GM19193 (cell line): ENCODE data around the gene IGF1R.

Source experiments
- POLR2A ChIP-seq: IDR thresholded peaks from 4 replicates; pipeline ENCODE4 v1.6.1; 2011; ENCODE audit not compliant: insufficient read depth, insufficient read length; ENCODE audit errors: extremely low read depth

IGF1R gene

GRCh38 chr15:98628216-98628615, 20.1 kb upstream of the IGF1R start:
- no peak for TF ChIP-seq POLR2A

DNA sequence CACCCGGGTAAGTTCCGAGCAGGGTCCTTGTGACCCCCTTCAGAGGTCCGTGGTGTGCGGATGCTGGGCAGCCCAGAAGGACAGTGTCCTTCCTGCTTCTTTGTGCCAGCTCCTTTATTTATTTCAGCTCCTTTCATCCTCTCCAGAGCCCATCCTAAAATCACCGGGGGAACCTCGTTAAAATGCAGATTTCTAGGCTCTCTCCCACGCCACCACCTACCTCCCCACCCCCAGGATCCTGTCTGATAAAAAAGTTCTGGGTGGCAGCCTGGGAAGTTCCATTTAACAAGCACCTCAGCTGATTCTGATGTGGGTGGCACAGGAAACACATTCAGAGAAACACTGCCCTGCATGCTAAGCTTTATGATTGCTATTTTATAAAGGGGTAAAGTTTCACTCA, 12.5 kb upstream of the IGF1R start:
- no peak for TF ChIP-seq POLR2A

DNA sequence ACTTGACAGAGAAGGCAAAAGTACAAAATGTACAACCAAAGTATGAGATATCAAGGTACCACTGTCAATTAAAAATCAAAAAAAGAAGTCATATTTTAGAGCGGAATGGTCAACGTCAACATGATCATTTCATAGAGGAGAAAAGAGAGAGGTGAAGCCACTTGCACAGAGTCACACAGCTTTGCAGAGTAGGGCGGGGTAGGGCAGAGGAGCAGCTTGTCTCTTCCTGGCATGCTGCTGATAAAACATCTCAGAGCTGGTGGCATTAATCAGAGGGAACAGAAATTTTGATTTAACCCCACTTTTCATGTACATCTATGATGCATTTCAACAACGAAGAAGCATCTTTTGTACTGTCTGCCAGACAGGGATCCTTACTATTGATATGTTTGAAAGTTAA, 5.2 kb upstream of the IGF1R start:
- TF ChIP-seq POLR2A = no peak

DNA sequence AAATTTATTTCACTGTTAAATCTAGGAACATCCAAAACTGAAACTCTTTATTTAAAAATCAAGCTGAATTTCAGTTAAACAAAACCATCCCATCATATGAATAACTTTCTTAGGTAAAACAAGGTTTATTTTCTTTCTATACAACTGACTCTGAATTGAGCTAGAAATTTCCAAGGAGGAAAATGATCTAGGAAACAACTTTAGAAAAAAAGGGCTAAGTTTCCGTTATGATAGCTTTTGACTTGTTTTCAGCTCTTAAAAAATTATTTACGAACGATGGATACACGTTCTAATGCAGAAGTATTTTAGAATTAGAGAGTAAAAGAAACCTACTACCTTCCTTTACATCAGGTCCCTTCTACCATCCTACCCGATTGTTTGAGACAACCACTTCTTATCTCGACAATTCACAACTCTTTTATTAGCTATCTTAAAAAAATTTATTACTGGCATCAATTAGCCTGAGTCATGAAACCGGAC, 1.8 kb upstream of the IGF1R start:
- TF ChIP-seq POLR2A = no peak

DNA sequence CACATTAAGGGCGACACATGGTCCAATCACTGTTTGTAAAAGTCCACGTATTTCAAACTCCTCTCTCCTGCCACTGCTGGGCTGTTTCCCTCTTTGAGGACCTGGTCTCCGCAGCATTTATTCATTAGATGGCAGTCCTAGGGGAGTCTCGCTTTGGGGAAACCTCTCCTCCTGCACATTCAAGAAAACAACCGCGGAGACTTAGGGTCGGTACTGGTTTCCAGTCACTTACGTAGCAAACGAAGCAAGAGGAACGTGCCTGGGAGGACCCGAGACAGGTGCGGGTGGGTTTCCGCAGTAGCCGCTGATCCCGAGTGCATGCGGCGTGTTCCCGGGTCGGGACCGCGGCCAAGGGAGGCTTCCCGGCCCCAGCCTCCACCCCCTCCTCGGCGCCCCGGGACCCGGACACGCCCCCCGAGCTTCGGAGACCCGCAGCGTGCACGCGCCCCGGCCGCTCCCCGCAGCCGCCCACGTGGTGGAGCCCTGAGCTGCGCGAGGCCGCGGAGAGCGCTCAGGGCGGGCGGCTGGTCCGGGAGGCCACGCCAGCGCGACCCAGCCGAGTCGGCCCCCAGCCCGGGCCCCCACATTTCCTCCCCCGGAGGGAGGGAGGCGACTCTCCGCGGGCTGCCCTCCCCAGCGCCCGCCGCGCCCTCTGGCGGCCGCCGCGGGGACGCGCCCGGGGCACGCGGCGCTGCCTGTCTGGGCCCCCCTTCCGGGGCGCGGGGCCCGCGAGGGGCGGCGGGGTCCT, 1.1 kb upstream of the IGF1R start:
- no peak for TF ChIP-seq POLR2A

- no peak for TF ChIP-seq POLR2A
Measured at GRCh38 chr15:98648654-98649471, 524 bp downstream of the IGF1R start.

DNA sequence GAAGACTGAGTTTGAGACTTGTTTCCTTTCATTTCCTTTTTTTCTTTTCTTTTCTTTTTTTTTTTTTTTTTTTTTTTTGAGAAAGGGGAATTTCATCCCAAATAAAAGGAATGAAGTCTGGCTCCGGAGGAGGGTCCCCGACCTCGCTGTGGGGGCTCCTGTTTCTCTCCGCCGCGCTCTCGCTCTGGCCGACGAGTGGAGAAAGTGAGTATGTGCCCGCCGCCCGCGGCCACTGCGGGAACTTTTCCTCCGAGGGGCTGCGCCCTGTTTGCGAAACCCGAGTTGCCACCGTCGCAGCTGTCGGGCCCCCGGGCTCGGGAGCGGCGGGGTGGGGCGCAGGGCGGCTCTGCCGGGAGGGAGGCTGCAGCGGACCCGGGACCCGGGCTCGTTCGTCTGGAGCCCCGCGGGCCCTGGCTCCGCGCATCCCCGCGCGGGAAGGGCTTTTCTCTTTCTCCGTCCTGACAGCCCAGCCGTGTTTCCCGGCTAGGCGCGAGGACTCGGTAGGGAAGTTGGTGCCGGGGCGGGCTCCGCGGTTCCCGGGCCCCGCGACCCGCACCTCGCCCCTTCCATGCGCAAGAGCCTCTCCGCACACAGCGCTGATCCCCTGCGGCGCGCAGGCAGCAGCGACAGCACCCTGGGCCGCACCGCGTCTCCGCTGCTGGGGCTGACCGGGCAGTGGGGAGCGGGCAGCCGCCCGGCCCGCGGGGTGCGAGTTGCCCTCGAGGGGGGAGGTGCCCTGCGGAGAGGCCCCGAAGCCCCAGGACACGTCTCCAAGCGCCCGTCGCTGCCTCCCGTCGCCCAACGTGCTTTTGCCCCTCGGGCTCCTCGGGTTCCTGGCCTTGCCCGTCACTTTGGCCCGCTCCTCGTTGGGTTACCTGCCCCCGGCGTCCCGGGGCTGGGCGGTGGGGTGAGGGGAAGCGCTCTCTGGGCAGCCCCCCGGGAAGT, 1.4 kb downstream of the IGF1R start:
- no peak for TF ChIP-seq POLR2A

DNA sequence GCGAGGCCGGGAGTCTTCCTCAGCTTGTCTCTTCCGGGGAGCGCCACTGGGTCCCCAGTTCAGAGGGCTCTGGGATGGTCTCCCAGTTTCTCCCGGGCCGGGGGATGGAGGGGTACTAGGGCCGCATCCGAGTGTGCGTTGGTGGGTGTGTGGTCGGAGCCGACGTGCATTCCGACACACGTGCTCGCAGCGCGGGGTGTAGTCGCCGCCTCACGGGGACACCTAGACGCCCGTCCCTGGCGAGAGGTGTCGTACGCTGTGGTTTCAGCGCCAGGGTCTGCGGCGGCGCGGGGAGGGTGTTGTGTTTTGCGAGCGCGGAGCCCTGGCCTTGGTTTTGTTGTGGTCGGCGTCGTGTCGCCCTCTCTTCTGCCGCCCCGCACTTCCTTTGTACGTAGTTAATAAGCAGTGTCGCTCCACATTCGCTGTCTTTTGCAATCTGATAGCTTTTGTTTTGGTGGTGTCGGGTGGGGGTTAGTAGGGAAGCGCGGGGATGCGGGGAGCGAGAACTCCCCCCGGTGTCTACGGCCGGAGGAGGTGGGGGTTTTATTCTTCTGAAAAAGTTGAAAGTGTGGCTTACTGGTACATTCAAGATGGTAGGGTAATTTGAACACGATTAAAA, 2.2 kb downstream of the IGF1R start:
- no peak for TF ChIP-seq POLR2A

DNA sequence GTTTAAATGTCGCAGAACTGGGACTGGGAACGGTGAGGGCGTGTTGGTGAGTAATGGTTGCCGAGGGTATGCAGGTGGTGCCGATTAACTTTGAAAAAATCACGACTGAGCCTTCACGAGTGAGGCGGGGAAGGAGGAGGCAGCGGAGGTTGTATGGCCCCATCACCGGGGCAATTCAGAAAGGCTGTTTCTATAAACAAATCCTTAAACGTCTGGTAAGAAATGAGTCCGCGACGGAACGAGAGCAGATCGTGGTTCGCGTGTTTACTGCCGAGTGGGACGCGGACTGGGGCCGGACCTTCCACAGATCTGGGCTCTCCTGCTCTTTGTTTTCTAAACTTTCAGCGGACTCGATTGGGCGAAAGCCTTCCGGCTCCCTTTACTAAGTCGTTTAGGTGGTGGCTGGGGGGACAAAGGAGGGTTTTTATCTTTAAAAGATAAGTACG, 2.7 kb downstream of the IGF1R start:
- TF ChIP-seq POLR2A = no peak

DNA sequence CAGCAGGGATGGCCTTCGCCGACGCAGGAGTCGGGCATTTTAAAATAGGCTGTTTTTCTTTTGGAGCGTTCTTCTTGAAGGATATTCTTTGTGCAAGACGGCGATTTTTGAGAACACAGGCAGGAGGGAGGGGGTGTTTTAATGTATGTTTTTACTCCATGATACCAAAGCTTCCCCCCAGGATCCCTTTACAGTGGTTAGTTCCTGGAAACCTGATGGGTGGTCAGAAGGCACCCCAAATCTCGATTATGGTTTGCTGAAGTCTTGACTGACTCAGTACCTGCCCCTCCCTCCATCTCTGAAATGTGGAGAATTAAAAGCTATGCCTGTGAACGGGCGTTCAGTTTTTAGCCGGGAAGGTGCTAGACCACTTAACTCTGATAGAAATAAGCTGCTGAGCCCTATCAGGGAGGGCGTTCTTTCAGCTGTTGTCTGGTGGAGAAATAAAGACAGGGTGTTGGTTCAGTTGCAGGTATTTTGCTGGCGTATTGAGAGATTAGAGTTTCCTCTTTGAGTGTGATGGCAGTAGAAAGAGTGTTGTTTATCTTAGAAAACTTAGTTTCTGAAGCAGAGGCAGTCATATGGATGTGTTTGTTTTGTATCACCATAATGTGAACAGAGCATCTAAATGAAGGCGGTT, 3.4 kb downstream of the IGF1R start:
- TF ChIP-seq POLR2A = no peak

DNA sequence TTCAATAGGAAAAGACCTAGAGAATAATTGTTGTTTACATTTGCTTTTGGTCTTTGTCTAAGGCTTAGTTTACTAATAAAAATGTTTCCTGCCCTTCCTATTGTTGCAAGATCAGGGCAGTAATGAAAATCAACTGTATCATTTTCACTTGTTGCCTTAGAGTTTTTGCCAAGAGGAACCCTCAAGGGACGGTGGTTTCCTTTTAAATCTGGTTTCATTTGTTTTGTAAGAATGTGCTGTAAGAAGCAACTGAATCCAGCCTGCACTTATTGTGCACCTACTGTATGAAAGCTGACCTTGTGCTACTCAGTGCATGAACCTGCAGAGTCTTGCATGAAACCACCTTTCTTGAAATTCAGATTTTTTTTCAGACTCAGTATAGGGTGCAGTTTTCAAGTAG, 5.3 kb downstream of the IGF1R start:
- no peak for TF ChIP-seq POLR2A

- no peak for TF ChIP-seq POLR2A
Measured at GRCh38 chr15:98654790-98655360, 6.5 kb downstream of the IGF1R start.

GRCh38 chr15:98655732-98656131, 7.4 kb downstream of the IGF1R start:
- TF ChIP-seq POLR2A = no peak

- TF ChIP-seq POLR2A = no peak
Measured at GRCh38 chr15:98657721-98658120, 9.4 kb downstream of the IGF1R start.
